Activated CD4-positive, alpha-beta T cell treated with anti-CD3 and anti-CD28 coated beads for 24 hours (primary cell): ENCODE results near the gene LCT.
"Not testable (repeated sequence)": the region's sequence is repeated elsewhere in the genome, so short reads cannot be mapped to it uniquely, and the experiment has no call there.

Experiments used
- DNase-seq, 2 donors: peaks; one replicate each; pipeline ENCODE4 v3.0.0-alpha.2; 2020; ENCODE audit warnings: low read depth in 2 of 2

LCT gene

DNA sequence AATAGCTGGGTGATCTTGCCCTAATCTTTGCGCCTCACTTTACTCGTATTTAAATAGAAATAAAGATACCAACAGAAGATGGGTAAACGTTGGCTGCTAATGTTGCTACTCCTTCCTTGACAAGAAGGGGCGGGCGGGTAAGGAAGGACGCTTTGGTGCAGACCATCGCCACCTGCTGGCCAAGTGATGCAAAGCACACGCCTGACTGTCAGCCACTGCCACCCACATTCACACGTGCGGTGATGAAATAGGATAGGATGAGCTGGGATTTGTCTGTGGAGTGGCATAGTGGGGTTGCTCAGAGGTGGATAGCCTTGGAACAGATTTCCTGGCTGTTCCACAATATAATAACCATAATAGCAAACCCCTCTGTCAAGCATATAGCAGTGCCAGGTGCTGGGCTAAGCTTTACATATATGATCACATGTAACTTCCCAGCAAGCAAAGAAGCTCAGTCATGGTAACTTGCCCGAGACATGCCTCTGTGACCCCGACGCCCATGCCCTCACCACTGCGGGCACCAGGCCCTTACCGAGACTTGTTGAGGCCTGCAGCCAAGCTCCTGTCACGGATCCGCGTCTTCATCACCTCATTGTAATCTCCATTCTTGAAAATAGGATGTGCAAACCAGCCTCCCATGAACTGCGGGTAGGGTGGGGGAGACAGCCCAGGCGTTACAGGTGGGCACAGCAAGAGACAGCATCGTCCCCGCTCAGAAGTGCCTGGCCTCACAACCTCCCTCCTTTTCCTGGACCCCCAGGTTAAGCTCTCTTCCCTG is 39.3 kb downstream of the LCT start:
- peak; percentile 70 to 77 for DNase-seq

DNA sequence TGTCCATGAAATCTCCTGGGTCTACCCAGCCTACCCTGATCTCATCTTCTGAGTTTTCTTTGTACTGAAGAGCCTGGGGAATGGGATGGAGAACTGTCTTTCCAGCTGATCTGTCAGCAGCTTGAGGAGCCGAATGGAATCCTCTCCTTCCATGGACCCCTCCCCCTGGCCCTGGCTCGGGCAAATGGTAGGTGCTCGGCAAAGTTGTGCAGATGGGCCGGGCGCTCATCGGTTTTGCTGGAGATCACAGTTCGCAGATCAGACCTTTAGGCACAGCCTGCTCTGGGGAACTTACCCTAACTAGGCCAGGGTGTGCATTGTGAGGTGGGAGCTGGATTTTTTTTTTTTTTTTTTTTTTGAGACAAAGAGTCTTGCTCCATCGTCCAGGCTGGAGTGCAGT is 40.4 kb downstream of the LCT start:
- DNase-seq: no peak

DNA sequence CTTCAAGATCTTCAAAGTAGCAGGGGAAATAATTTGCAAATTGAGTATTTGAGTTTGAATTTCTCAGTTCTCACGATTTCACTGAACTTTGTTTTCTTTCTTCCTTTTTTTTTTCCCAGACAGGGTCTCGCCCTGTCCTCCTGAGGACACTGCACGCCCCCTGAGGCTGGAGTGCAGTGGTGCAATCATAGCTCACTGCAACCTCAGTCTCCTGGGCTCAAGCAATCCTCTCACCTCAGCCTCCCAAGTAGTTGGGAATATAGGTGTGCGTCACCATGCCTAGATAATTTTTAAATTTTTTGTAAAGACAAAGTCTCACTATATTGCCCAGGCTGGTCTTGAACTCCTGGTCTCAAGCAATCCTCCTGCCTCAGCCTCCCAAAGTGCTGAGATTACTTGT is 41.3 kb downstream of the LCT start:
- DNase-seq: not testable (repeated sequence)

DNA sequence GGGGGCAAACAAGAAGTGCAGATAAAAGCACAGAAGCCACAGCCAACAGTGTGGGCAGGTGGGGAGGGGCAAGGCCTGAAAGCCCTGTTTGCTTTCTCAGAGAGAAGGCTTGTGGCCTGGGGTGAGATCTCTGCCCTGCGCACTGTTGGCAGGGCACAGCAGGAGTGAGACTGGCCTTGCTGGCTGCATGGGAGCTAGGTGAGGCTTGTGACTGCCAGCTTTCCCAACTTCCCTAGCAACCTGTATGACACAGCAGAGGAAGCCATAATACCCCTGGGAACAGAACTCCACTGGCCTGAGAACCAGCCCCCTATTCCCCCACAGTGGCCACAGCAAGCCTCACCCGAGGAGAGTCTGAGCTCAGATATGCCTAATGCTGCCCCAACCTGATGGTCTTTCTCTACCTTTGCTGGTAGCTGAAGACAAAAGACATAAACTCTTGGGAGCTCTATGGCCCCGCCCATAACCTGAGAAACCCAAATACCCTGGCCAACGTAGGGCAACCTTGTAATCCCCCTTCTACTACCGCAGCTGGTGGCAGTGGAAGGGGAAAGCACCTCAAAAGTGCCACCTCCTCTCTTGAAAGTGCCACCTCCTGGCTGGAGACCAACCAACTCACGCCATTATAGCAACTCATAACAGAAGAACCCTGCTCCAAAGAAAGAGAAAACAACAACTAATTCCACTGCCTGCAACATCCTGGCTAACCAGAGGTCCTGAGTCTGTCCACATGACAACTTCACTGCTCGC is 44.4 kb downstream of the LCT start:
- DNase-seq: no peak

DNA sequence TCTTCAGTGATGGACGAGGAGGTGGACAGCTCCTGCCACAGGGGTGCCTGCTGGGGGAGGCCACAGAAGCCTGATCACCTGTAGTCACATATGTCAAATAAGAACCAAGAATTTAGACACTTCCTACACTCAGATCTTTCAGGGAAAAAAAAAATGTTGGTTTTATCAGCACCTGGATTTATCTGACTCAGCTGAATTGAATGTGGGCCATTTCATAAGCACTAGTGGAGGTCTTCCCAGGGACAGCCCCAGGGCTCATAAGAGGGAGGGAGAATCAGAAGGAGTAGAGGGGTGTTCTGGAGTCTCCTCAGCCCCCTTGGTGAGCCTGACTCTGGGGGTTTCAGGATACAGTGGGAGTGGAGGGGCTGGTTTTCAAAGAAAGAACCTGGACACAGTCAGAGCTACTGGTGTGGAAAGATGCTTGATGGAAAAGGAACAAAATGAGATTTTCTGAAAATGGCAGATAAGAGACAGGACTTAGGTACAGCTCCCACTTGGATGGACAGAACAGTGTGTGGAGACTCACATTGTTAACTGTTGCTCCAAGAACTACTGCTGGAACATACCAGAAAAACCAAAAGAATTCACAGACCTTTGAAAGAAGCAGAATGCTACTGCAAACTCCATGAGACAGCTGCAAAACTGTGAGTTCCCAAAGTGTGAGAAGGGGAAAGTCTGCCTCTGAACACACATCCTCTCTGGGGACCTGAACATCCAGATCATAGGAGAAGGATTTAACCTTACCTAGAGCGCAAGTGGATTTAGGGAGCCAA is 45.4 kb downstream of the LCT start:
- no peak for DNase-seq

DNA sequence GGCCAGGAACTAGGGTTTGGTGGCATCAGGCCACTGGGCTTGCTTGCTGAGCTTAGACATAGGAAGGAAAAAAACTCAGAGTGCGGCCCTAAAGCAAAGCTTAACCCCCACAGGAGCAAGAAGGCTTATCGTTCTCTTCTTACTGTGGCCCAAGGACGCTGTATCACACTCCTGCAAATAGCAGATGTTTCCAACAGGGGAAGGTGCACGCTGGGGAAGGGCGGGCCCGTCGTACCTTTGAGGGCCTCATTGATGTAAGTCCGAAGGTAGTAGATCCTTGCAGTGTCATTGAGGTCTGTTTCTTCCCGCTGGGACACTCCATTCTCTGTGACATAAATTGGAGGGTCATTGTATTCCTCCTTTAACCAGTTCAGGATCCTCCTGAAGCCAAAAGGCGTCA is 46.6 kb downstream of the LCT start:
- DNase-seq: no peak

DNA sequence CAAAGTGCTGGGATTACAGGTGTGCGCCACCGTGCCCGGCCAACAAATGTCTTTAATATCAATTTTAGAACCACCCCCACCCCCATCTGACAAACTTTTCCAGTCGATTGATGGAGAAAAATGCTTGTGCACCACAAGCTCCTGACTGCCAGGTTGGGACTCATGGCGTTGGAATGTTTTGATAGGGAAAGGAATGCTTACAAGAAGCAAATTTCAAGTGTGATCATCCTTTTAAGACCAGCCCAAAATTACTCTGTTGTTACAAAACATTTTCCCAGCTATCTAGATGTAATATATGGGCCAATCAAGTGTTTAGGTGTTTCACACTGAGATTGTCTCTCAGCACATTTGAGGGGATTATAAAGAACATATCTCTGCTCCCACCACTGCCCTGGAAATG is 50.2 kb downstream of the LCT start:
- no peak for DNase-seq

DNA sequence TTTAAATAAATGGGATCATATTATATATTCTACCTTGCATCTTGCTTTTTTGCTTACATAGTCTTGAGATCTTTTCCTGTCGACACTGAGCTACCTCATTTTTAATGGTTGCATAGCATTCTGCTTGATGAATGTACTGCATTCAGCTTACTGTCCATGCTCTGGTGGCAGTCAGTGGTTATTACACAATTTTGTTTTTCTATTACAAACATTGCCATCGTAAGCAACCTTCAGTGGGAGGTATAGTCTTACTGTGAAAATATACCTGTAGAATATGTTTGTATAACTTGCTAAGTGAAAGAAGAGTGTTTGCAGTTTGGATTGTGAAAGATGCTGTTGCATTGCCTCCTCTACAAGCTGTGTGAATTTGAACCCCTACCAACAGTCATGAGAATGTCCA is 52.0 kb downstream of the LCT start:
- no peak for DNase-seq

DNA sequence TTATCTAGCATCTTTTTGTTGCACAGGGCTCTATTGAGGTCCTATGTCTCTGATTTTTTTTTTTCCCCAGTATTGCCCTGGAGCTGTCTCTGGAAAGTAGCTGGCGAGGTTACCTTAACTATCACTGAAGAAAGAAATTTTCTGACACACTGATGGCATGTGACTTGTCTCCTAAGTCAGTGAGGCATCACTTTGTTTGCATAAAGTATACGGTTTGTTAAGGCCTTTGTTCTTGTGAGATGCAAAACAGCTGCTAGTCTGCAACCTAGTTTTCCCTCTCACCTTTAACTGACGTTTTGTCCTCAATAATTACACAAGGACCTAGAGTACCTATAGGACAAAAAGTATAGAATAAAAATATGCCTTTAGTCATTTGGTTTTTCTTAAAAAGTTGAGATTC is 53.5 kb downstream of the LCT start:
- DNase-seq: no peak

DNA sequence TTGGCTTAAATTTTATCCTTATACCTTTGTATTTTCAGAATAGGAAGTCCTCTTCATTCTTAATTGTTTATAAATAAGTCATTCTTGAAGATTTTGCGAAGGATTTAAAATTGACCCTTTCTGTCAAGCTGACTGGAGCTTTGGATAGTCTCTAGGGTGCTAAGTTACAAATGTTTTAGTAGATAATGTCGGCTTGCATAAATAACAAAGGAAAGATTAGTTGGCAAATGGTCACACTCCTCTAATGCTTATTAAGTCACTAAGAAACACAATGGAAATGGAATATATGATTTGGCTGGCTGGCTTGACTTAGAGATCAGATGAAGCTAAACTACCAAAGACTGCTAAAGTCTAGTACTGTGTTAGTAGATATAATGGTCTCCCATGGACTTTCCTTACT is 54.8 kb downstream of the LCT start:
- no peak for DNase-seq

DNA sequence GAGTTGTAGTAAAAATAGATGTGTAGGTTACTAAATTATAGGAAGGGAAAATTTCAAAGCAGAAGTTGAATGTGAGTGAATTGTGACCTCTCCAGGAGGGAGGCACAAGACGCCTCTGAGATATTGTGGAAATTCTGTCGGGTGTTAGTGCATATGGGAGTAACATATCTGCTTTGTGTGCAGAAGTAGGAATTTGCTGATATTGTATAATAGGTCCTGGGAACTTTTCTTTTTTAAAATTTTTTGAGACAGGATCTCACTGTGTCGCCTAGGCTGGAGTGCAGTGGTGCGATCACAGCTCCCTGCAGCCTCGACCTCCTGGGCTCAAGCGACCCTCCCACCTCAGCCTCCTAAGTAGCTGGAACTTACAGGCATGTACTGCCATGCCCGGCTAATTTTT is 60.6 kb downstream of the LCT start:
- DNase-seq: no peak

DNA sequence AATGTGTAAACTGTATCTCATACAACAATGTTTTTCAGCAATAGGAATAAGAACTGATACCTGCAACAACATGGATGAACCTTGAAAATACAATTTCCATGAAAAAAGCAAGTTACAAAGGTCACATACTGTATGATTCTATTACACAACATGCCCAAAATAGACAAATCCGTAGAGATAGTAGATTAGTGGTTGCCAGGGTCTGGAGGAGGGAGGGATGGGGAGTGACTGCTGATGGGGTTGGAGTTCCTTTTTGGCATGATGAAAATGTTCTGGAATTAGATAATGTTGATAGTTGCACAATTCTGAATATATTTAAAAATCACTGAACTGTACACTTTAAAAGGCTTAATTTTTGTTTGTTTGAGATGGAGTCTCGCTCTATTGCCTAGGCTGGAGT is 61.6 kb downstream of the LCT start:
- DNase-seq: no peak

DNA sequence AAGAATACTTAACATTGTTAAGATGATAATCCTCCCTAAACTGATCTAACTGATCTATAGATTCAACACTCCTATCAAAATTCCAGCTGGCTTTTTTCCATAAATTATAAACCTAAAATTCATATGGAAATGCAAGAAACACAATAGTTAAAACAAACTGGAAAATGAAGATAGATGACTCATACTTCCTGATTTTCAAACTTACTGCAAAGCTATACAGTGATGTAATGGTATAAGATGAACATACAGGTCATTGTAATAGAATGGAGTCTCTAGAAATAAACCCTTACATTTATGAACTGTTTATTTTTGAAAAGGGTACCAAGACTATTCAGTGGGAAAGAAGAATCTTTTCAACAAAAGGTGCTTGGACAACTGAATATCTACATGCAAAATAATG is 63.1 kb downstream of the LCT start:
- no peak for DNase-seq

DNA sequence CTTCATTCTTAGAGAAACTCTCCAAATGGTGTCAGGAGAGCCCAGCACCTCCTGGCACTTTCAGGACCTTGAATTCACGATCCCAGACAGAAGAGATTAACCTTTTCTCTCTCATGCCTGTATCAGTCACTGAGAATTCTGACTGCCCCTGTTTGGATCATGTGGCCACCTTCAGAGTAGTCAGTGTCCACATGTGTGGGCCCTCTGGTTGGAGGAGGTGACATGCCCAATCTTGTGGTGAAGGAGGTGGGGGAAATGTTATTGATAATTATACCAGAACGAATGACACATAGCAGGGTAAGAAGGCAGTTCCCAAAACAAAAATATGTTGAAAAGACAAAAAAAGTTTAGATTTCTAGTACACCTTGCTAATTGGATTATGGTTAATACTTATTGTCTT is 63.7 kb downstream of the LCT start:
- DNase-seq: no peak

DNA sequence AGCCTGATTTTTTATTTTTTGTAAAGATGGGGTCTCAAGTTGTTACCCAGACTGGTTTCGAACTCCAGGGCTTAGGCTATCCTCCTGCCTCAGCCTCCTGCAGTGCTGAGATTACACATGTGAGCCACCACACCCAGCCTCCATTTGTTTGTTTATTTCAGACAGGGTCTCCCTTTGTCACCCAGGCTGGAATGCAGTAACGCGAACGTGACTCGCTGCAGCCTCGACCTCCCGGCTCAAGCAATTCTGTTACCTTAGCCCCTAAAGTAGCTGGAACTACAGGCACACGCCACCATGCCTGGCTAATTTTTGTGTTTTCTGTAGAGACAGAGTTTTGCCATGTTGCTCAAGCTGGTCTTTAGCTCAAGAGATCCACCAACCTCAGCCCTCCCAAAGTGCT is 68.1 kb downstream of the LCT start:
- DNase-seq: no peak

DNA sequence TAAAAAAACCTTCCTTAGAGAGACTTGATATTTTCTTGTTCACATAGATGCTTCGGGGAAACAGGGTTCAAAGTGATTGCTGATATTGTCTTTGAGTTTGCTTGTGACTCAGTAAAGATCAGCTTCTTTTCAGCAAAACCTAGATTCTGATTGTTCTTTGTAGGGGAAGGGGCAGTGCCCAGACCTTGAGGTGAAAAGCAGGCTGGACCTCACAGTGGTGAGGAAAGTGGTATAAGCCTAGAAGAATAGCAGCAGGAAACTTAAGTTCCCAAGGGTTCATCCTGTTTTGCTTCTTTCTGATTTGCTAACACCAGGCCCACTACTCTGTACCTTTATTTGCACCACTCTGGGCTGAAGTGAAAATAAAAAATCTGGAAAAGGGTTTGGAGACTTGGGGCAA is 74.5 kb downstream of the LCT start:
- DNase-seq: no peak

DNA sequence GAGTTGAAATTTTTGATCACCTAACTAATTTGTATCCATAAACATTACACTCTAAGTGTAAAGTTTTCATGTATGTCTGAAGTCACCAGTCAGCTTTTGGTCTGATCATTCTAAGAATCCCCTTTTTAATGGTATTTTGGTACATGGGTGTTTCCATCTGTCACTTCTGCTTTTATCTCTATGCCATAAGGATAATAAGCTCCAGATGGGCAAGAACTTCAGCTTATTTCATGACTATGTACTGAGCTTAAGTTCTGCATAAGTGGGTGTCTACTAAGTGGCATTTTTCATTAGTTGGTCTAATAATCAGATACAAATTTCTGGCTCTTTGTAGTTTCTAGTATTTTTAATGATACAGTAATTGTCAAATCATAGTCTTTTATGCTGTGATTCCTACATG is 75.0 kb downstream of the LCT start:
- no peak for DNase-seq

DNA sequence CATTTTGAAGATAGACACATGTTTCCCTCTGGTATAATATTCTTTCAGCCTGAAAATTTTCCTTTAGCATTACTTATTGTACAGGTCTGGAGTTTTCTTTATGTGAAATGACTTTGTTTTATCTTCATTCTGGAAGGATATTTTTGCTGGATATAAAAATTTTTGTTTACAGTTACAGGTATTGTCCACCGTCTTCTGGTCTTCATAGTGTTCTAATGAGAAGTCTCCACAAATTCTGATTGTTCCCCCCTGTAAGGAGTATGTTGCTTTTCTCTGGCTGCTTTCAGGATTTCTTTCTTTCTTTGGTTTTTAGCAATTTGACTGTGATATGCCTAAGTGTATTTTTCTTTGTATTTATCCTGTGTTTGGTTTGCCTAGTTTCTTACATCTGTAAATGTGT is 80.3 kb downstream of the LCT start:
- no peak for DNase-seq

DNA sequence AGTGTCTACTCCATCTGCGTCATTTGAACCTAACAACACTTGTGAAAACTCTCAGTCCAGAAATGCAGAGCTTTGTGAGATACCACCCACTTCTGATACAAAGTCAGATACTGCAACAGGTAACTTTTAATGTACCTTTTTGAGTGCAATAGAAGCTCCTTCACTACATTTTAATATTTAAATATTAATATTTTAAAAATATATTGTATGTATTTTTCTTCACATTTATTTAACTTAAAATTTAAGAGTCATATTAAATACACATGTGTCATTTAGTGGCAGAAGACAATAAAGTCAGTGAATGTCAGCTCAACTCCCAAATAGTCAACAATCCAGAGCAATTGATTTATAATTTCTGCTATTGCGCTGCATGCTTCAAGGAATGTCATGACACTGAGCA is 81.4 kb downstream of the LCT start:
- DNase-seq: no peak

DNA sequence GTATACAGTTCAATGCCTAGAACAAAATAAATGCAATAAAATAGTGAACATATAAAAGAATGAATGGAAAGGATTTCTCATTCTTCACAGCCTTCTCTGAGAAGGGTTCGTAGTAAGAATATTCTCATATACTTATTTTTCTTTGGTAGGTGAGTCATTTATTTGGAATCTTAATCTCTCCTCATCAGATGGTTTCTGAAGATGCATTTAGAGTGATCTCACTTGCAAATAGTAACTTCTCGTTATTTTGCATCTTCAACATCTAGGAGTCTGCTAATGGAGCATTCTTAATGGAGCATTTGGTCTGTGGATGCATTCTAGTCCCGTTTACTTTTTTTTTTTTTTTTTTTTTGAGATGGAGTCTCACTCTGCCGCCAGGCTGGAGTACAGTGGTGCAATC is 91.4 kb downstream of the LCT start:
- DNase-seq: no peak

DNA sequence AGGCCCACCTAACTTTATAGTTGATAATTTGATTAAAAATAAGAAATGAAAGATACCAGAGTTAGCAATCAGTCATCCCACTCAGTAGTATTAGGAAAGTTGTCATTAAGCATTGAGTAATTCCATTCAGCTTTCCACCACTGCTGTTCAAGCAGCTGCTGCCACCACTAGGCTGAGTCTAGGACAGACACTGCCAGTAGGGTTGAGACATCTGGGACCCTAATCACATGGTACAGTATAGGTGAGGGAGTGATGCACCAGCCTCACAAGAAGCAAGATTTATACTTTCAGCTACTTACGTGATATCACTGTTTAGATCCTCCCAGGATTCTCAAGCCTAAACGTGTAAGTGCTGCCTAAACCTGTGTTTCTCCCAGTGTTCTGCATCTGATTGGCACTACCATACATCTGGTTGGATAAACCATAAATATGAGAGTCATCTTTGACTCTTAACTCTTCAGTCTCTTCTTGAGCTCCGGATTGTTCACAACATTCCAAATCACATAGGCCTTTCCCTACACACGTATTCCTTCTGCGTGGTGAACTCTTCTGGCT is 92.1 kb downstream of the LCT start:
- DNase-seq: peak in 1 of 2 donors; percentile 1

DNA sequence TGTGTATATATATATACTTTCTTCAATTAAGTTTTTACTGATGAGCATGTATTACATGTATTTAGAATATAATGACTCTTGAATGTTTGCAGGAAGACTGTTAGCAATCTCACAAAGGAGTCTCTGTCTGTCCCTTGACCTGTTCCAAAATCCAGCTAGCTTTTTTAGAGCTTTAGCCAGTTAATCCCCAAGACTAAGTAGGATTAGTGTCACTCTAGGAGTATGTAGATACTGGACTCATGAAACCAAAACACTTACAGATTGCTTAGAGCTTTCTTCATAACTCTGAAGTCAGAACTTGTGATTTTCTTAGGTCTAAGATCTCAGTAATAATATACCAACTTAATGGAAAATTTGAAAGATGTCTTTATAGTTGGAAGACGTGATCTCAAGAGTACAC is 93.1 kb downstream of the LCT start:
- DNase-seq: no peak
